Activated CD4-positive, alpha-beta T cell treated with anti-CD3 and anti-CD28 coated beads for 24 hours (primary cell): ENCODE results near the gene GATD1.
A peak's percentile ranks its signal among the peaks of the same experiment; 100 is the strongest.

Experiments used
- DNase-seq, 2 donors: peaks; one replicate each; pipeline ENCODE4 v3.0.0-alpha.2; 2020; ENCODE audit warnings: low read depth in 2 of 2

GATD1 gene

GRCh38 chr11:795634-796564 is 18.6 kb upstream of the GATD1 start:
- DNase-seq = peak; percentile 73 to 76

GRCh38 chr11:794766-795633 is 17.7 kb upstream of the GATD1 start:
- no peak for DNase-seq

GRCh38 chr11:794013-794765 is 16.9 kb upstream of the GATD1 start:
- no peak for DNase-seq

GRCh38 chr11:793556-793955 is 16.3 kb upstream of the GATD1 start:
- no peak for DNase-seq

- DNase-seq = no peak
Observed at GRCh38 chr11:792873-793272, 15.6 kb upstream of the GATD1 start.

GRCh38 chr11:792535-792821 is 15.2 kb upstream of the GATD1 start:
- no peak for DNase-seq

GRCh38 chr11:791658-792534 is 14.6 kb upstream of the GATD1 start:
- no peak for DNase-seq

GRCh38 chr11:790721-791564 is 13.7 kb upstream of the GATD1 start:
- DNase-seq = no peak

- DNase-seq = no peak
Observed at GRCh38 chr11:789943-790342, 12.7 kb upstream of the GATD1 start, which contains the start of gene CEND1. CEND1 (minus strand) TSS chr11:790090; CDS start chr11:788576, 1,514 bp downstream.

- no peak for DNase-seq
Observed at GRCh38 chr11:788953-789940, 12.0 kb upstream of the GATD1 start.

- DNase-seq = no peak
Observed at GRCh38 chr11:788009-788640, 10.8 kb upstream of the GATD1 start.

GRCh38 chr11:787084-787675 is 9.9 kb upstream of the GATD1 start:
- no peak for DNase-seq

GRCh38 chr11:786235-787083 is 9.2 kb upstream of the GATD1 start:
- no peak for DNase-seq

- DNase-seq = no peak
Observed at GRCh38 chr11:783581-784015, 6.3 kb upstream of the GATD1 start.

- no peak for DNase-seq
Observed at GRCh38 chr11:782264-783174, 5.2 kb upstream of the GATD1 start.

GRCh38 chr11:779955-780532 is 2.8 kb upstream of the GATD1 start:
- DNase-seq = no peak
